ENCODE results near the gene PRIM2.
"Not testable (repeated sequence)": the region's sequence is repeated elsewhere in the genome, so short reads cannot be mapped to it uniquely, and the experiment has no call there.

Gene PRIM2, protein sequence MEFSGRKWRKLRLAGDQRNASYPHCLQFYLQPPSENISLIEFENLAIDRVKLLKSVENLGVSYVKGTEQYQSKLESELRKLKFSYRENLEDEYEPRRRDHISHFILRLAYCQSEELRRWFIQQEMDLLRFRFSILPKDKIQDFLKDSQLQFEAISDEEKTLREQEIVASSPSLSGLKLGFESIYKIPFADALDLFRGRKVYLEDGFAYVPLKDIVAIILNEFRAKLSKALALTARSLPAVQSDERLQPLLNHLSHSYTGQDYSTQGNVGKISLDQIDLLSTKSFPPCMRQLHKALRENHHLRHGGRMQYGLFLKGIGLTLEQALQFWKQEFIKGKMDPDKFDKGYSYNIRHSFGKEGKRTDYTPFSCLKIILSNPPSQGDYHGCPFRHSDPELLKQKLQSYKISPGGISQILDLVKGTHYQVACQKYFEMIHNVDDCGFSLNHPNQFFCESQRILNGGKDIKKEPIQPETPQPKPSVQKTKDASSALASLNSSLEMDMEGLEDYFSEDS

DNA sequence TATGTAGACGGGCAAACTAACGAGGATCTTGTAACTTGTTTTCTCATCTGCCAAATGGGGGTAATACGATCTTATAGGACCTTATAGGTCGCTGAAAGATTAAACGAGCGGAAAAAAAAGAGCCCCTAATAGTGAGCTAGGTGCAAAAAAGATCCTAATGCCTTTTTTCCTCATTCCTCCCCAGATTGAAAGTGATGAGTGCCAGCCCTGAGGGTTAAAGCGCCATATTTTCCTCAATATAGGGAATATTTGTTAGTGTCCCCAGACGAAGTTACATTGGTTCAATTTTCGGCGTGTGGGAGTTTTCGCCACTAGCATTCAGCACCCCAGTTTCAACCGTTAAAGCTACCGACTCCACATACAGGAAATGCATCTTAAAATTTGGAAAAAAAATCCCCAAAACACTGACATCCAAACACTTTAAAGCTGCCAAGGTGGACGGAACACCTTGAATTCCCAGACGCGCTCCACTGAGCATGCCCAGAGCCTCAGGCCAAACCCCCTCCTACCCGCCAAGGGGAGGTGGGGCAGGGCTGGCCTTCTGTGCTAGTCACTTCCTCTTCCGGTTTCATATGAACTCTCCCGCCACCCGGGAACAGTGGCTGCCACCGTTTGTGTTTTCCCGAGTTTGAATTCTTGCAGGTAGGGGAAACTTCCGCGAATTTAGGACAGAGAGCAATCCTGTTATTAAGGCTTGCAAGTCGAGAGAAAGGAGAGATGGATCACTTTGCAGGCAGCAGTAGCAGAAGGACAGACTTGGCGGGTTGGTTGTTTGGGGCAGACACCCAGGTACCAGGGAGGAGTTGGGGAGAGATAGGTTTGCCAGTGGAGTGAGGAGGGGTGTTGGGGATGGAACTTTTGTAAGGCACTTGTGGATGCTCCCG is at the start of gene PRIM2:
TSS of gene PRIM2 (plus strand) at position 571 of the 884 bp plus-strand sequence. CDS start 816 bp downstream, outside the sequence.
- peak; percentile 60 for DNase-seq

DNA sequence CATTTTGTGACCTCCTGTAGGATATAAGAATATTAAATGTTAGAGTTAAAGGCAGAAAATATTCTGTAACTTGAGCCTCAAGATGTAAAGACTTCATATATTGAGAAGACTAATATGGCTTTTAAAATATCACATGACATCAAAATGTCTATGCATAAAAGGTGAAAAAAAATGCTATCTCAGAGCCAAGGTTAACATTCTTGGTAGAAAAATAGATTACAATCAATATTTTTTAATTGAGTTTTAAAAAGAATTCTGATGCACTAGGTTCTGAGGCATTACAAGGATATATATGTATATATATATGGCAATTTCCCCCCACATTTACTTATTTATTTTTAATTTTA is 49.2 kb upstream of the PRIM2 start:
- DNase-seq, result no peak

DNA sequence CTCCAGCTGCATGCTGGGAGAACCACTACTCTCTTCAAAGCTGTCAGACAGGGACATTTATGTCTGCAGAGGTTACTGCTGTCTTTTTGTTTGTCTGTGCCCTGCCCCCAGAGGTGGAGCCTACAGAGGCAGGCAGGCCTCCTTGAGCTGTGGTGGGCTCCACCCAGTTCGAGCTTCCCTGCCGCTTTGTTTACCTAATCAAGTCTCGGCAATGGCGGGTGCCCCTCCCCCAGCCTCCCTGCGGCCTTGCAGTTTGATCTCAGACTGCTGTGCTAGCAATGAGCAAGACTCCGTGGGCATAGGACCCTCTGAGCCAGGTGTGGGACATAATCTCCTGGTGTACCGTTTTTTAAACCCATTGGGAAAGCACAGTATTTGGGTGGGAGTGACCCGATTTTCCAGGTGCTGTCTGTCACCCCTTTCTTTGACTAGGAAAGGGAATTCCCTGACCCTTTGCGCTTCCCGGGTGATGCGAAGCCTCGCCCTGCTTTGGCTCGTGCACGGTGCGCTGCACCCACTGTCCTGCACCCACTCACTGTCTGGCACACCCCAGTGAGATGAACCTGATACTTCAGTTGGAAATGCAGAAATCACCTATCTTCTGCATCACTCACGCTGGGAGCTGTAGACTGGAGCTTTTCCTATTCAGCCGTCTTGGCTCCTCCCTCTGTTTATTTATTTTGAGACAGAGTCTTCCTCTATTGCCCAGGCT is 43.2 kb upstream of the PRIM2 start:
- not testable (repeated sequence) for DNase-seq

DNA sequence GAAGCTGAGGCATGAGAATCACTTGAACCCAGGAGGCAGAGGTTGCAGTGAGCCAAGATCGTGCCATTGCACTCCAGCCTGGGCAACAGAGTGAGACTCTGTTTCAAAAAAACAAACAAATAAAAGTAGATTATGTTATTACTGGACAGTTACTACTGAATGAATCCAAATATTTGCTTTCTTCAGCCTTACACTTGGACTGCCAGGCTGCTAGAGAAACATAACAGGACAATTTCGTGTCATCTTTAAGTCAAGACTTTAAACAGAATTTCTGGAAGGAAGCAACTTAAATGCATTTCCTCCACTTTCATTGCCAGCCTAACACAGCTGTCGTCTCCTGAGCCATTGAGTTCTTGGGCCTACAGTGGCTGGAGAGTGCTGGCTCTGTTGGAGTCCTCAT is 42.0 kb upstream of the PRIM2 start:
- DNase-seq, result no peak

DNA sequence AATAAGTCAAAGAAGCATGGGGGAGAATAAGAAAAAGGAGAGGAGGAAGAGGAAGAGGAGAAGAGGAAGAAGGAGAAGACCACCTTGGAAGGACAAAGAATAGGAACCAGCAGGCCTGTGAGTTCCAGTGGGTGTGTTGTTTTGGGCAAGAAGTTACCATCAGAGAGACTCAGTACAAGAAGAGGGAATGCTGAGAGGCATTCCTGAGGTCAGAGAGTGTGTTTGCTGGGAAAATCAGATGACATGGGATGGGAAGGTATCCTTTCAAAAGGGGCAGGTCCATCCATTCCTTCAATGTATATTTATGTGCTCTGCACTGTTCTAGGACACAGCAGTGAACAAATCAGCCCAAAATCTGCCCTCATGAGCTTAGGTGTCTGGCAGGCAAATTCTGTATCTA is 40.5 kb upstream of the PRIM2 start:
- DNase-seq, result no peak

DNA sequence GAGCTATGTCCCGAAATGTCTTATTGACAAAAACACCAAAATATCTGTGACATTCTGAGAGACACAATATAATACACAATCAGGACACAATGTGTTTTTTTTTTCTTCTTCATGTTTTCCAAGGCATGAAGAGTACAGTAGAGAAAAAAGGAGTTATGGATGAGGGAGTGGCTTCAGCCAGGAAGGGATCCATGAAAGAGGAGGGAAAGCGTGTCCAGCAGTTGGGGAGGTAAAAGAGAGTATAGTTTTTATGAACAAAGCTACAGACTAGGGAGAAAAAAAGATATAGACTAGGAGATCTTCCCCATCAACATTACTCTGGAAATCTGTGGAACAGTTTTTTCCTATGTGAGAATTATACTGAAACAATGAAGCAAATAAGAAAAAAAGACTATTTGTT is 38.9 kb upstream of the PRIM2 start:
- no peak for DNase-seq

DNA sequence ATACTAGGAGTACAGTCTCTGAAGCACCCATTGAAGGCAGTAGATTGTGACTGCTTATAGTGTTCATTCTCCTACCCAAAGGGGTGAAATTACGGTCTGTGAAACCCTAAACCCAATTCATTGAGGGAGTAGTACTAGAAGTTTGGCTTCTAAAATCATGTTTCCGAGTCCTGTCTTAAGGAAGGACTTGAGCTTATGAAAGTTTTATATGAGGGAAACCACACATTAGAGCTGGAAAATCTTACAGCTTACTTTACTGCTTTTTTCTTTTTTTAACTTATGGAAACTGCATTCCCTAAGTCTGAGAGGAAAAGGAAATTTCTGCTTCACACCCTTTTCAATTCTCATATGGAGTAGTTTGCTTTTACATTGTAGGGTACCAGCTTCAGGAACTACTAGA is 38.4 kb upstream of the PRIM2 start:
- no peak for DNase-seq

DNA sequence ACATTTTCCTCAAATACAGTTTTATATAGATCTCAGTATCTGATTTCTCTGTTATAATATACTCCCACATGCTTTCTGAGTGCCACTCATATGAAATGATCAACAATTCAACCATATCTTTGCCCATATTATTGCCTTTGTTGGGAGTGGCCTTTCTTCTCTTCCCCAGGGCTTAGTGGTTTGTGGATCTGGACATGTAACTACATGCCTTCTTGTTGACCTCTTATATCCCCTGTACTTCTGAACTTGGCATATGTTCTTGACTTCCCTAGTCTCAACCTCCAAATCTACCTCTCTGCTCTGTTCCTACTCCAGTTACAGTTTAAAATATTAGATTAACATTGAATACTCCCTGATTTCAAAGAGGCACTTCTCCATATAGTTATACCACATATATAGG is 34.3 kb upstream of the PRIM2 start:
- DNase-seq, result no peak

DNA sequence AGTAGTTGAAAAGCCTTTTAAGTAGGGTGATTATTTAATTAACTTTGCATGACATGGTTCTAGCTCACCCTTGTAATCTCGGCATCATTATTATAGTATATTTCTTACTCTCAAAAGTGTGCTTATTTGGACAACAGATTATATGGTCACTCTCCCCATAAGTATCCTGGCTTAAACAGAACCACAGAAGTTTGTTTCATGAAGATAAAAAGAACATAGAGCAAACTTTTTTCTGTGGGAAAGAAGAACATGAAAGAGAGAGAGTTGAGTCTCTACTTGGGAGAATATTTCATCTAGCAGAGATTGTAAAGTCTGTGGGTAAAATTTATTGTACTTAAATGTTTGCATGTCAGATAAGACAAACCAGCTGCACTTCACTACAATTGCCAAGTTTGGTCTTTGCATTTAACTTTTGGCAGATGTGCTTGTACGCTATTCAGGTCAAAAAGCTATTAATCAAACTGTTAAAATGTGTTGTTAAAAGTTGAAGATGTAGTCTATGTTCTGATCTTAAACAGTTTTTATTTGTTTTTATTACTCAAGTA is 33.4 kb upstream of the PRIM2 start:
- no peak for DNase-seq

DNA sequence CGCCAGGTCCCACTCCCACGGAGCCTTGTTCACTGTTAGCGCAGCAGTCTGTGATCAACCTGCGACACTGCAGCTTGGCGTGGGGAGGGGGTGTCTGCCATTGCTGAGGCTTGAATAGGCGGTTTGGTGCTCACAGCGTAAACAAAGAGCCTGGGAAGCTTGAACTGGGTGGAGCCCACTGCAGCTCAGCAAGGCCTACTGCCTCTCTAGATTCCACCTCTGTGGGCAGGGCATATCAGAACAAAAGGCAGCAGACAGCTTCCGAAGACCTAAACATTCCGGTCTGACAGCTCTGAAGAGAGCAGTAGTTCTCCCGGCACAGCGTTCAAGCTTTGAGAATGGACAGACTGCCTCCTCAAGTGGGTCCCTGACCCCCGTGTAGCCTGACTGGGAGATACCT is 29.3 kb upstream of the PRIM2 start:
- DNase-seq, result not testable (repeated sequence)

DNA sequence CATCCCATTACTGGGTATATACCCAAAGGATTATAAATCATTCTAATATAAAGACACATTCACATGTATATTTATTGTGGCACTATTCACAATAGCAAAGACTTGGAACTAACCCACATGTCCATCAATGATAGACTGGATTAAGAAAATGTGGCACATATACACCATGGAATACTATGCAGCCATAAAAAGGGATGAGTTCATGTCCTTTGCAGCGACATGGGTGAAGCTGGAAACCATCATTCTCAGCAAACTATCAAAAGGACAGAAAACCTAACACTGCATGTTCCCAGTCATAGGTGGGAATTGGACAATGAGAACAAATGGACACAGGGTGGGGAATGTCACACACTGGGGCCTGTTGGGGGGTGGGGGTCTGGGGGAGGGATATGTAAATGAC is 24.0 kb upstream of the PRIM2 start:
- DNase-seq, result not testable (repeated sequence)

DNA sequence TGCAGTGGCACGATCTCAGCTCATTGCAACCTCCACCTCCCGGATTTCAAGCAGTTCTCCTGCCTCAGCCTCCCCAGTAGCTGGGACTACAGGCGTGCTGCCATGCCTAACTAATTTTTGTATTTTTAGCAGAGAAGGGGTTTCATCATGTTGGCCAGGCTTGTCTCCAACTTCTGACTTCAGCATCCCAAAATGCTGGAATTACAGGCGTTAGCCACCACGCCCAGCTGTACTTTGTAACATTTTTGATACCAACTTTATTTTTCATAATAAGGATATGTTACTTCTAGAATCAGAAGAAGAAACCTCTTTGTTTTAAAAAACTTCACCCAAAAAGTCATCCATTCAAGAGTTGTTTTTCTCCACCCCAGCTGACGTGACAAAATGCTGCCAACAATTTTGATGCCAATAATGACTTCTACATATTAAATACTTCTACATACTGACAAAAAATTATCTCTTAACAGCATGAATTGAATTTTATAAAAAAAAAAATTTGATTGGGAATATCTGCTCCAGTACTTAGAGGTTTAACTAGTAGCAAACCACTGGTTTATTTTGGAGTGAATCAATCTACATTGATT is 22.5 kb upstream of the PRIM2 start:
- no peak for DNase-seq

DNA sequence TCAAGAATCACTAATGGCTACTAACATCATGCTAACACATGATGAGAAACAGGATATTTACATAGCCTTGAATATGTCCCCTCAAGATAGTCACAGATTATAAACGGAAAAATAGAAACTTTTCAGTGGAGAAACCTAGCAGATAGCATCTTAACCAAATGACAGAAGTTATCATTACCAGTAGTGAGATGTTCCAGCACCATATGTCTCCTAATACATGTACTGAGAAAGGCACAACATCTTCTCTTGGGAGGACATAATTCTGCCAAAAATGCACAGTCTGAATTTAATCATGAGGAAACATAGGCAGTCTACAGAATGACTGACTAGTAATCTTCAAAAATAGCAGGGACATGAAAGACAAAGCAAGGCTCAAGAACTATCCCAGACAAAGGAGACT is 19.9 kb upstream of the PRIM2 start:
- DNase-seq, result no peak

DNA sequence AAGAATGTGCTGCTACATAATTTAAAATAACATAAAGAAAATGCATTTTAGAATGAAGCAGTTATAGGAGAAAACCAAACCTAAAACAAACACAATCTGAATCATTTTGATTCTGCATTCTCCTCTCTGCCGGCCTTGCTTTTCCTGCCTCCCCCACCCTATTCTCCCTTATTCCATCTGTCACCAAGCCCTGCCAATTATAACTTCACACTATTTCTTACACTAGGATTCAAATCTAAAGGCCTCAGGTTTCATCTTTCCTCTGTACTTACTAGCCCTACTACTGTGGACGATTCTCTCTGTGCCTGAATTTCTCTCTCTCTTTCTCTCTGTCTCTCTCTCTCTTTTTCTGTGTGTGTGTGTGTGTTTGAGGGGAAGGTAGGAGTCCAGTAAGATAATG is 18.7 kb upstream of the PRIM2 start:
- DNase-seq, result no peak

DNA sequence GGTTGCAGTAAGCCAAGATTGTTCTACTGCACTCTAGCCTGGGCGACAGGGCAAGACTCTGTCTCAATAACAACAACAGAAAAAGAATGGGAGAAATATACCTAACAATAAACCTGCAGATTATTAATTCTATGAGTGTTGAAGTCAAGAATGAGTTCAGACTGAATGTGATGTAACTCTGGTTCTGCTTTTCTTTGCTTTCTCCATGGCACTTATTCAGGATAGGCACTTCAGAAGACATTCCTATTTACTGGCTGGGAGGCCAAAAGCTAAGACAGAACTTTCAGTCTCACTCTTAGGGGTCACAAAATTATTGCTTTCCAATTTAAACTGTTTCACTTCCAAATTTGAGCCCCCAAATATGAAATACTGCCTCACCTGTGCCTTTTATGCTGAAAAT is 15.7 kb upstream of the PRIM2 start:
- DNase-seq, result no peak

DNA sequence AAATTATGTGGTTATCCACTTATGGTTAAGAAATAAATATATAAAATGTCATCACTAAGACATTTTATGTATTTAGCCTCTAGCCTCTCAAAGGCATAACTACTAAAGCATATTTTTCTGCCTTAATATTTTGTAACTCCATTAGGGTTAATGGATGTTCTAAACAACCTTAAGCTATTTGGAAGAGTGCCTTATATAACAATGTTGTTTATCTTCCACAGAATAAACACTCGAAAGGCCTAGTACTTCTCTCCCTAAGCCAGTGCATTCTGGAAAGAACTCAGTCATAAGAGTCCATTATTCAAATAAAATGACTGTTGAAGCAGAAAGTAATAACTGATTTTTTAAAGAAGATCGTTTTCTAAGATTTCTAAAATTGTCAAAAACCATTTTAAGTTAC is 15.0 kb upstream of the PRIM2 start:
- DNase-seq, result no peak

DNA sequence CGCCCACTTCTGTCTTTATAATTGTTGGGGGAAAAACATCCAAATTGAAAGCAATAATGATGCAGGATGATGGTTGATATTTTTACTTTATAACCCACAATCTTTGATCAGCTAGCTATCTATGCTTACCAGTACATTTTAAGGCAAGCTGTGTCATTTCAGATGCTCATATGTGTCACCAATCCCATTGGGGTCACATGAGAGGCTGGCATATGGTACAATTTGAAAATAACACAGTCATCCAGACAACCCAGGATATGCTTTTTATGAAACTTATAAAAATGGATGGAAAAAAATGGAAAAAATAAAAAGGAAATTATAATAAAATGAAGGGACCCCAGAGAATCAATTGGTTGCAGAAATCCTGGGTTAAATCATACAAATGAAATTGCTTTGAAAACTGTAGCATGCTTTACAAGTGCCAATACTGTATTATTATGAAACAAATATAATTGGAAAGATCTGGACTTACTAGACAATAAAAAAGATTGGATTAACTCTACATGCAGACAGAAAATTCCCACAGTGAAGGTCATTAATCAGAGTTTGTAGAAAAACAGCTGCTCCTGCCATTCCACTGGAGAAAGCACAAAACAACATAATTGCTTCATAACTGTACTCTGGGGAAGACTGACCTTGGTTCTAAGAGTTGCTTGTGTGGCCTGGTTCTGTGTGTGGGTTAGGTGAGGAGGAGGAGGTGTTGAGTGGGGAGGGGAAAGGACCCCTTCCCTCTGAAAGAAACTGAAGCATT is 13.3 kb upstream of the PRIM2 start:
- DNase-seq, result no peak

DNA sequence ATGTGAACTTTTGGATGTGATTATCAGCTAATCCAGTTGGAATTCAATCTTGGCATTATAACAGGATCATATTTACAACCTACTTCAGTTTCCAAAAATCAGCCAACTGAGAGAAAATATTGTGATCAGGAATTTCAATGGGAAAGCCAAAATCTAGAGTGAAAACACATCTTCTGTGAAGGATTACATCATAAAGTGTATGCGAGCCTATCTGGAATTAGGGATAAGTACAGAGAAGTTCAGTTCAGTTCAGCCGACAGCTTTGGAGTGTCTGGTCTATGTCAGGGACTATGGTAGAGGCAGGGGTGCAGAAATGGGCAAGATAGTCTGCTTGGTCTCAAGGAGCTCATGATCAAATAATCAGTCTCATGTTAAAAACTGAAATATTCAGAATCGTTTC is 12.3 kb upstream of the PRIM2 start:
- DNase-seq, result no peak

DNA sequence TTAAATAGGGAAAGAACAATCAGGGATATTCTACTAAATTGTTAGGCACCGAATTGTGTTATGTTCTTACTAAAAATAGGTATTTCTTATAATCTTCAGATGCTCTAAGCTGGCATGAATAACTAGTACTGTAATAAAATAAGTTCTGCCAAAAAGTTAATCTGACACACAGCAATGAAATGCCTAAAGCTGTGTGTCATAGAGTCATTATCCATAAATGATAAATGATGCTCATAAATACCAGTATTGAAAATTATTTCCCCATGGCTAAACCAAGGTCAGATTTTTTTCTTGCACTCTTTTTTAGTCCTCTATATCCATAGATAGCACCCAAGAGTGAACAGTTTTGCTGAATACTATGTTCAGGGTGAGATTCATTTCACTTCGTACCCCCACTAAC is 11.7 kb upstream of the PRIM2 start:
- DNase-seq, result no peak

DNA sequence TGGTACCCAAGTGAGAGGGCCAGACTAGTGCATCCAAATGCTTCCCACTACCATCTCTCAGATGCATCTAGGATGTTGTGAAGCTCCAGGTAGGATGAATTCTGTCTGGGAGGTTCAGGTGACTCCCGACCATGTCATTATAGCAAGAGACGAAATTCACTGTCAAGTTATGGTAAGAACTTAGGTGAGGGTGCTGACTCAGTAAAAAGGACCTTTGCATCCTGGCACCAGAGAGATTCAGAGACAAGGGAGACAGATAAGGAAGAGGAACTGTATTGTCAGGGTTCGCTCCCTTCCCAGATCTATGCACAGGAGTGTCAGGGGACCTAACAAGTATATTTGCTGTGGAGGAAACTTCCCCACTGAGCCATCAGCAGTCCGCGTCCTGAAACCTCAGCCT is 11.2 kb upstream of the PRIM2 start:
- DNase-seq, result no peak

DNA sequence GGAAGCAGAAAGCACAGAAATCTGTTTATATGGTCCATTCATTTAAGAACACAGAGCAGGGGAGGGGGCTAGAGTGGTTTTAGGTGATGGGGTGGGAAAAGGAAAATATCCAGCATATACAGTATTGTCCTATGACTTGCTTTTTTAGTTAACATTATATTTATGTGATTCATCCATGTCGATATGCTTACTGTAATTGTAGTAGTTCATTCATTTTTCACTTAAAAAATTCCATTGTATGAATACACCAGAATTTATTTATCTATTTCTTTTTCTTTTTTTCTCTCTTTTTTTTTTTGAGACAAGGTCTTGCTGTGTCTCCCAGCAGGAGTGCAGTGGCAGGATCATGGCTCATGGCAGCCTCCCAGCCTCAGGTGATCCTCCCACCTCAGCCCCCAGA is 9.6 kb upstream of the PRIM2 start:
- DNase-seq, result no peak

DNA sequence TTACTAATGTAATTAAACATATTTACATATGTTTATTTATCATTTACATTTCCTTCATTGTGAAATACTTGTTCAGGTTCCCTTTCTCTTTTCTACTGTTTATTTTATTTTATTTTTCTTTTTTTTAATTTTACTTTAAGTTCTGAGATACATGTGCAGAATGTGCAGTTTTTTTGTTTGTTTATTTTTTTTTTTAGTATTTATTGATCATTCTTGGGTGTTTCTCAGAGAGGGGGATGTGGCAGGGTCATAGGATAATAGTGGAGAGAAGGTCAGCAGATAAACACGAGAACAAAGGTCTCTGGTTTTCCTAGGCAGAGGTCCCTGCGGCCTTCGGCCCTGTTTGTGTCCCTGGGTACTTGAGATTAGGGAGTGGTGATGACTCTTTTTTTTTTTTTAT is 8.7 kb upstream of the PRIM2 start:
- not testable (repeated sequence) for DNase-seq
